Fibroblast of skin of back (primary cell): ENCODE data around the gene APBA2.

Experiments
- DNase-seq: peaks from one replicate; pipeline ENCODE4 v3.0.0-alpha.2; 2013

The APBA2 gene

GRCh38 chr15:28897861-28898585 is 12.2 kb downstream of the APBA2 start:
- no peak for DNase-seq

GRCh38 chr15:28899061-28899738 is 13.4 kb downstream of the APBA2 start:
- no peak for DNase-seq

- no peak for DNase-seq
Observed at GRCh38 chr15:28900041-28900891, 14.5 kb downstream of the APBA2 start.

- no peak for DNase-seq
Observed at GRCh38 chr15:28900892-28901586, 15.3 kb downstream of the APBA2 start.

GRCh38 chr15:28901587-28901980 is 15.8 kb downstream of the APBA2 start:
- DNase-seq = no peak

GRCh38 chr15:28901987-28902745 is 16.4 kb downstream of the APBA2 start:
- no peak for DNase-seq

GRCh38 chr15:28902856-28903255 is 17.1 kb downstream of the APBA2 start:
- no peak for DNase-seq

GRCh38 chr15:28903555-28903954 is 17.8 kb downstream of the APBA2 start:
- no peak for DNase-seq

GRCh38 chr15:28904003-28904402 is 18.2 kb downstream of the APBA2 start:
- no peak for DNase-seq

- no peak for DNase-seq
Observed at GRCh38 chr15:28904541-28905315, 19.0 kb downstream of the APBA2 start.

GRCh38 chr15:28907338-28907960 is 21.7 kb downstream of the APBA2 start:
- no peak for DNase-seq

GRCh38 chr15:28909958-28910500 is 24.3 kb downstream of the APBA2 start:
- DNase-seq = no peak

- DNase-seq = no peak
Observed at GRCh38 chr15:28911310-28911931, 25.6 kb downstream of the APBA2 start.

- DNase-seq = no peak
Observed at GRCh38 chr15:28912422-28912821, 26.6 kb downstream of the APBA2 start.

- no peak for DNase-seq
Observed at GRCh38 chr15:28913171-28913765, 27.5 kb downstream of the APBA2 start.

- DNase-seq = no peak
Observed at GRCh38 chr15:28914046-28914445, 28.3 kb downstream of the APBA2 start.

- no peak for DNase-seq
Observed at GRCh38 chr15:28914483-28915023, 28.8 kb downstream of the APBA2 start.

- no peak for DNase-seq
Observed at GRCh38 chr15:28915041-28915810, 29.5 kb downstream of the APBA2 start.
